Lung (tissue), 12 donors: ENCODE data around the gene ALDH7A1. TPM values are rescaled to one million over a fixed set of nuclear protein-coding genes. Genes with fewer than 3 reads are reported as not detected.

Experiments
- ATAC-seq: fragments of 200-7000 bp; cut with Tn5 transposase; one replicate; pipeline ENCODE4 v1.9.1; 2020; ENCODE audit warnings: moderate number of reproducible peaks; ENCODE audit not compliant: insufficient read depth, low FRiP score
- DNase-seq, 3 donors: peaks; one replicate each; pipeline ENCODE4 v3.0.0-alpha.2; 2013 to 2017
- H3K27ac ChIP-seq, 2 donors: one replicate each; pipeline ENCODE4 v1.5.1; 2013; ENCODE audit warnings: mild to moderate bottlenecking in 2 of 2, moderate library complexity in 2 of 2, control low read depth in 1 of 2, inconsistent platforms in 1 of 2, low read depth in 1 of 2, low read length in 1 of 2
- H3K27me3 ChIP-seq, 3 donors: one replicate each; pipeline ENCODE4 v1.5.1; 2013; ENCODE audit warnings: low read length in 2 of 3; ENCODE audit not compliant: control insufficient read depth in 3 of 3, insufficient read depth in 3 of 3
- H3K36me3 ChIP-seq, 4 donors: one replicate each; pipeline ENCODE4 v1.5.1; 2013; ENCODE audit warnings: low read length in 4 of 4, mild to moderate bottlenecking in 1 of 4, moderate library complexity in 1 of 4; ENCODE audit not compliant: control insufficient read depth in 4 of 4, insufficient read depth in 4 of 4
- H3K4me1 ChIP-seq, 5 donors: one replicate each; pipeline ENCODE4 v1.5.1; 2013; ENCODE audit warnings: low read length in 5 of 5, mild to moderate bottlenecking in 2 of 5, moderate library complexity in 1 of 5; ENCODE audit not compliant: control insufficient read depth in 5 of 5, insufficient read depth in 5 of 5
- H3K4me3 ChIP-seq: one replicate; pipeline ENCODE4 v1.5.1; 2013; ENCODE audit warnings: mild to moderate bottlenecking, control low read depth, moderate library complexity
- H3K9ac ChIP-seq, 2 donors: one replicate each; pipeline ENCODE4 v1.5.1; 2013; ENCODE audit warnings: low read length in 2 of 2, control low read depth in 1 of 2; ENCODE audit not compliant: insufficient read depth in 1 of 2
- H3K9me3 ChIP-seq, 4 donors: one replicate each; pipeline ENCODE4 v1.5.1; 2013; ENCODE audit warnings: low read length in 3 of 4, mild to moderate bottlenecking in 1 of 4, moderate library complexity in 1 of 4; ENCODE audit not compliant: control insufficient read depth in 4 of 4, insufficient read depth in 3 of 4
- CTCF ChIP-seq: IDR thresholded peaks from 2 replicates; pipeline ENCODE4 v1.5.1; 2012; ENCODE audit warnings: mild to moderate bottlenecking; ENCODE audit errors: control extremely low read depth, extremely low read depth
- WGBS, 2 donors: extraction: QIAGEN DNeasy Blood & Tissue Kit; methylation state at CpG; one replicate each; pipeline ENCODE4 v1.1.7; 2013; 5-methylcytosine and 5-hydroxymethylcytosine counted together
- polyA plus RNA-seq, 2 donors: library from polyadenylated mRNA; stranded (reverse); fragments of 200-250 nt; gene quantifications; one replicate each; pipeline ENCODE4 v1.2.1, GENCODE V29; 2013
- total RNA-seq, 2 donors: library from RNA; depleted of rRNA in 1 of 2; stranded (reverse); fragments of >200 nt in 1 of 2; gene quantifications; one replicate each; pipeline ENCODE4 v1.2.1, GENCODE V29; 2014 to 2021
- donor health status: control.
- donor health status: control.
- donor health status: Bipolar disorder and iron deficiency.
- donor health status: healthy.
- donor health status: DM: yes; HTN: yes; CAD: no.

ALDH7A1 gene
- total and polyA plus RNA-seq, 4 donors, result 17.4 to 66.0 (median 38.1) TPM

GRCh38 chr5:126503602-126504104 is 91.4 kb downstream of the ALDH7A1 start:
- peak; percentile 40 to 87 (median 72) for DNase-seq
- Histone ChIP-seq H3K27ac (peak overlapping the region in 1 of 2 donors; percentile 33), H3K36me3 (no peaks in the 10 kb centered on the region), H3K4me1 (peaks cover 0 to 11% (median 6%) of the 10 kb centered on the region in 5 donors), H3K4me3 (no peak overlapping the region), H3K9ac (no peak overlapping the region), H3K27me3 (no peaks in the 10 kb centered on the region), H3K9me3 (no peaks in the 10 kb centered on the region)
- no peak for TF ChIP-seq CTCF
- WGBS, 2 donors, result 29 to 58% methylated on average over 5 of the region's 5 CpGs
- ATAC-seq, result peak; percentile 61

GRCh38 chr5:126501448-126501847 is 93.6 kb downstream of the ALDH7A1 start:
- no peak overlapping the region for H3K4me3 ChIP-seq
- no peak overlapping the region for H3K9ac ChIP-seq
- H3K27me3 ChIP-seq, result no peaks in the 10 kb centered on the region
- H3K4me1 ChIP-seq, result peaks cover 0 to 11% (median 6%) of the 10 kb centered on the region in 5 donors
- no peak for DNase-seq
- no peak for ATAC-seq
- no peaks in the 10 kb centered on the region for H3K36me3 ChIP-seq
- 95 to 96% methylated on average over 10 of the region's 10 CpGs for WGBS, 2 donors
- H3K27ac ChIP-seq, result no peak overlapping the region
- TF ChIP-seq CTCF, result no peak
- H3K9me3 ChIP-seq, result no peaks in the 10 kb centered on the region

- H3K9me3 ChIP-seq, result no peaks in the 10 kb centered on the region
- H3K36me3 ChIP-seq, result peaks cover 0 to 5% (median 0%) of the 10 kb centered on the region in 4 donors
- H3K27ac ChIP-seq, result no peak overlapping the region
- DNase-seq (no peak), ATAC-seq (no peak)
- peaks cover 0 to 11% (median 6%) of the 10 kb centered on the region in 5 donors for H3K4me1 ChIP-seq
- H3K27me3 ChIP-seq, result no peaks in the 10 kb centered on the region
- TF ChIP-seq CTCF, result peak; percentile 16
- H3K4me3 ChIP-seq, result no peak overlapping the region
- H3K9ac ChIP-seq, result no peak overlapping the region
- 80 to 85% methylated on average over 3 of the region's 3 CpGs for WGBS, 2 donors
These were observed 95.1 kb downstream of the ALDH7A1 start for GRCh38 chr5:126499853-126500342.

- peaks cover 0 to 5% (median under 1%) of the 10 kb centered on the region in 4 donors for H3K36me3 ChIP-seq
- peaks cover 0 to 11% (median 6%) of the 10 kb centered on the region in 5 donors for H3K4me1 ChIP-seq
- no peak overlapping the region for H3K9ac ChIP-seq
- H3K27ac ChIP-seq, result no peak overlapping the region
- DNase-seq (no peak), ATAC-seq (no peak)
- no peak for TF ChIP-seq CTCF
- H3K4me3 ChIP-seq, result no peak overlapping the region
- H3K27me3 ChIP-seq, result no peaks in the 10 kb centered on the region
- WGBS, 2 donors, result 86 to 95% methylated on average over 2 of the region's 2 CpGs
- no peaks in the 10 kb centered on the region for H3K9me3 ChIP-seq
These were observed 95.7 kb downstream of the ALDH7A1 start for GRCh38 chr5:126499278-126499677.
